GF-D8 (cell line): ENCODE data around the gene FSIP1.

Source experiments
- DNase-seq: peaks from one replicate; lab custom pipeline; 2025; lab: John Stamatoyannopoulos, UW

Gene FSIP1

GRCh38 chr15:39645138-39645975 is 137.3 kb downstream of the FSIP1 start:
- no peak for DNase-seq

DNA sequence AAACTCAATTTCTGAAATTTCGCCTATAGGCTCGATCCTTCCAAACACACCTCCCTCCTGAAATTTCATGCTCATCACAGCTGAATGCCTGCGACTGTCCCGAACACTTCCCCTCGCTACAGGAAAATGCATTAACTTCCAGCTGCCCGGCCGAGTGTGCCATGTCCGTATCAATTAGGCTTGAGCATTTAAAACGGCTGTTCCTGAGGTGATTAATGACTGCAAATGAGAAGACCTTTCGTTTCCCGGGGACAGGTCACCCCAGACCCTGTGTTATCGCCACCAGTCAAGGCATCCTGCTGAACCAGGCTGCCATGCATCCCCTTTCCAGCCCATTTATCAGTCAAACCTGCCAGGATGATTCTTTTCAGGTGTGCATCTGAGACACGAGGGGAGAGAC is 138.5 kb downstream of the FSIP1 start:
- no peak for DNase-seq

DNA sequence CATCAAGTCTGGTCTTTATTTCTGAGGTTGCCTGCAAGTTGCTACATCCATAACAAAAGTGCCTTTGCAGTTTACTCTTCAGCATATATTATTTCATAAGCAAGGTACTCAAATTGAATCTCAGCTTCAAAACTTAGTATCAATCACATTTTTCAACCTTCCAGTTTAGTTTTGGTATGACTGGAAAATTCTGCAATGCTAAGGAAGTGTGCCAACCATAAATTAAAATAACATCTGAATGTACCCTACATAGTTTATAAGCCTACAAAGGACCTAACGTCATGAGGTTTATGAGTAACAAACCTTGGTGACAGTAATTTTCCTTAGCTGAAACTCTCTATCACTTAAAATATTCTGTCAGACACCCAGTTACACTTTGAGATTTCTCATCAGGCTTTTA is 138.9 kb downstream of the FSIP1 start:
- no peak for DNase-seq

DNA sequence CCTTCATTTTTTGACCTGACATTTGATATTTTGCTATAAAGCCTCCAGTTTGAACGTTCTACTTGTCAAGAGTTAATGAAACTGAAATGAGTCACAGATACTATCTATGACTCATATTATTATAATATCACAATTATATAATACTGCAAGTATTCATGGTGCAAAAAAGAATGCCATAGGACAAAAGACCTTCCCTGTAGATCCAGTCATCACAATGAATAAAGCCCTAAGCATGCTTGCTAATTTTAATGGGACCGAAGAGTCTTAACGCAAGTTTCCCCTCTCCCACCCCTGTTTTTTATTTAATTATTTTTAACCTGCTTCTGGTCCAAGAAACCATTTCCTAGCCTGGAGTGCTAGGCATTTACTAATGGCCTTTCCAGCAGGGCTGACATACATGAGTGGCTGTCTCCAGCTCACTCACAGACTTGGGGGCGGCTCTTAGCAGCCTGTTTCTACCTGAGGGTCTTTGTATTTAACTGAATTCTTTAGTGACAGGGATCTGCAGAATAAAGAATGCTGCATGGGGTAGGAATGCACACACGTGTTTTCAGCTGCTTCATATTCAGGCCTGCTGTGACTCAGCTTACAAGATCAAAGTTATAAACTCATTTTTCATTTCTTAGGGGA is 140.5 kb downstream of the FSIP1 start:
- no peak for DNase-seq

DNA sequence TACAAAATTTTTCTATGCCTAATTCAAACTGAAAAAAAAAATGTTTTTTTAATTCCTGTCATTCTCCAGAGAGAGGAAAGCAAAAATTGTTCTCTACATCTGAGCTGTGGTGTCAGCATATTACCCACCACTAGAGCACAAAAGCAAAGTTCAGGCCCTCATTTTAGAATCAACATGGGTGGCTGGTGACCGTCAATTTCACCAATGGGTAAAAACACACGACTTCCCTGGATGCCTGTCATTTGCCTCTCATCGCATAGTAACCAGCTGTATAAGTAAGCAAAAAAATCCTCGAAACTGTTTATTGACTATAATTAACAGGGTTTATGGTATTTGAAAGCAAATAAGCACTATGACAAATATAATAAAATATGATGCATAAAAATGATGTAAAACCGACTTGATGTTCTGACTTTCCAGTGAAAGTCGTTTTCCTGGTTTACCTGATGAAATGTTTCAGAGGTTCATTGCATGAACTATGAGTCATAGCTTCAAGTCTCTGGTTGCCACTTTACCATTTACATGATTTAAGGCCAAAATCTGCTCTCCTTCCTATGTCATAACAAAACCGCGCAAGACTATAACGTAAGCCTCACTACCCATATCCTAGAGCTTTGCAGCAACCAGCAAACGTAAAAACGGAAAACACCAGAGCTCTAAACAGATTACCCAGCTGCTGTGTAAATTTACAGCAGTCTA is 141.3 kb downstream of the FSIP1 start:
- no peak for DNase-seq

DNA sequence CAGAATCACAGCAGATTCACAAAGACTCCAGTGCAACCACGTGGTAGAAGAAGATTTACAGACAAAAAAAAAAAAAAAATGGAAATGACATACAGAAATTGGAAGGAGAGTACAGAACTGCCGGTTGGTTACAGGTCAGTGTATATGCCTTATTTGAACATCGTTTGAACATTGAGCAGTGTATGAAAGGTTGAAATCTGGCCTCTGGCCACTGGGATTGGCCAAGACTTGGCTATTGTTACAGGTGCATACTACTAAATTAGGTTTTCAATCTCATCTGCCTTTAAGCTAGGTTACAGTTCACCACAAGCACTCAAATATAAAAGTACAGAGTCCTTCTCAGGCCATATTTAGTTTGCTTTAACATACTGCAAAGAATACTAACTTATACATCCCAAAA is 142.0 kb downstream of the FSIP1 start:
- DNase-seq = no peak

DNA sequence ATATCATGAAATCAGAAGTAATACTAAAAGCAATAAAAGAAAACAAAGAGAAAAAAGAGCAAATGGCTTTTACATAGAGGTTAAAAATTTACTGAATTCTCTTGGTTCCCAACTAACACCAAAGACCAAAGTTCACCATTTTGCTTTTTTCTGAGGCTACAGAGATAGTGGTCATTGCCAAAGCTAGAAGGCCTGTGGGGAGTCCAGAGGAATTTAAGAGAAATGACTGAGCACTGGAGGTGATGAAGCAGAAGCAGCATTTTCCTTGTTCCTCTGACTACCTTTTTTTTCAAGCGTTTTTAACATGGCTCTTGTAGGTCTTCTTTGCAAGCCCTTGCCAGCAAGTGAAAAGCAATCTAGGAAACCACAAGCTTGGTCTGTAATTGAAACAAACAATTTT is 143.6 kb downstream of the FSIP1 start:
- DNase-seq = no peak

DNA sequence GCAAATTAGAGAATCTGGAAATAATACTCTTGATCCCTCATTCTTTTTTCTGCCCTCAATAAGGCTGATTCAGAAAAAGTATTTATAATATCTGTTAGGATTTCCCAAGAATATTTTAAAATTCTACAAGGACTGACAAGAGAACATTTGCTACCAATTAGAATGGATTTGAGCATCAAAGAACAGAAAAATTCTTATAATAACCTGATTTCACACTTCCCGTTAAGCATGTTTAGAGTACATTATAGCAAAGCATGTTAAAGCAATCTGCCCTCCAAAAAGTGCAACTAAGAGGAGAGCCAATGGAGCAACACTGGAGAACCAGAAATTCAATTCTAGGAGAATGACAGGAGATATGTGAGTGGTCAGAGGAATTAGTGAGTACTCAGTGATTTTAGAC is 144.6 kb downstream of the FSIP1 start:
- DNase-seq = no peak

GRCh38 chr15:39631357-39631756 is 151.3 kb downstream of the FSIP1 start:
- DNase-seq = no peak

- DNase-seq = no peak
These were observed 152.7 kb downstream of the FSIP1 start for GRCh38 chr15:39629906-39630305.

GRCh38 chr15:39629371-39629770 is 153.3 kb downstream of the FSIP1 start:
- no peak for DNase-seq

DNA sequence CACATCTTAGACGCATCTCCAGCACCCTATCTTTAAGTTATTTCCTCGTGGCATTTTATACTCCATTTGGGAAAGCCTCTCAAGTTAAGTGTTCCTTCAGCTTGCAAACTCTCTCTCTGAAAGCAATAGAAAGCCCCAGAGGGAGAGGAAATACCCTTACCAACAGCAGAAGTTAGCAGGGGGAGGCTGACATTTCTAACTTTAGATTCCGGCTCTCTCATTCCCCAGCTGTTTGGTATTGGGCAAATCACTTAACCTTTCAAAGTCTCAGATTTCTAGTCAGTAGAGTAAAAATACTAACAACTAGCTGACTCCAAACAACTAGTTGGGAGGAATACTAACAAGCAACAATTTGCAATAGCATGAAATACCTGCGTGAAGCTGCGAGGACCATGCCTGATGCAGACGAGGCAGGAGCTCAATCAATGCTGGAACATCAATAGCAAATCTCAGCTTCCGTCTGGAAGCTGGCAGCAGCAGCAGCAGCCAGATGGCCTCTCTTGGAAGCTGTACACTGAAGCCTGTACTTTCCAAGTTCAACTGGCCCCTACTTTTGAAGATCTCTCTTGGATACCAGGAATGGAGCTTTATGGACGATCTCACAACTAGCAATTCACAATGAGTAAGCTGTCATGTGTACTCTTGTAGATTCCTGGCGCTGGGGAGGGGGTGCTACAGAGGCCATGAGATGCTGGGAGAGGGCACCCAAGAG is 153.9 kb downstream of the FSIP1 start:
- DNase-seq = no peak

GRCh38 chr15:39628144-39628508 is 154.5 kb downstream of the FSIP1 start:
- DNase-seq = no peak

- no peak for DNase-seq
These were observed 155.0 kb downstream of the FSIP1 start for GRCh38 chr15:39627451-39628143.

GRCh38 chr15:39625856-39626255 is 156.8 kb downstream of the FSIP1 start:
- DNase-seq = no peak

- DNase-seq = no peak
These were observed 157.2 kb downstream of the FSIP1 start for GRCh38 chr15:39625451-39625850.

- DNase-seq = no peak
These were observed 157.8 kb downstream of the FSIP1 start for GRCh38 chr15:39624806-39625205.

- no peak for DNase-seq
These were observed 159.1 kb downstream of the FSIP1 start for GRCh38 chr15:39623529-39623931.

- DNase-seq = no peak
These were observed 159.8 kb downstream of the FSIP1 start for GRCh38 chr15:39622660-39623516.

- DNase-seq = no peak
These were observed 160.7 kb downstream of the FSIP1 start for GRCh38 chr15:39621976-39622375.

DNA sequence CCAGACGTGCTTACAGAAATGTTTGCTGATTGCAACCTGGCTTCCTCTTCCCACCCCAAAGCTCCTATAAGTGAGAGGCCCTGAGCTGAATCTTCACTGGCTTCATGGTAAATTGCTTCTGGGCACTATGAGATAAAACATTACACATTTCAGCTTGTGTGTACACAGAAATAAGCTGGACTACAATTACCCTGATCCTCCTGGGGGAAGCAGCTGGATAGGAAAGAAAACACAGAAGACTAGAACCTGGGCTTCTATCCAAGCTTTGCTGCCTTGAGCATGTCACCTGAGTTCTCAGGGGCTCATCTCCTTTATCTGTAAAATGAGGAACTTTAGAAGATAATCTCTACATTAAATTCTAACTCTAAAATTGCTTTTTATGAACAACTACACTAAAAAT is 161.4 kb downstream of the FSIP1 start:
- no peak for DNase-seq
